Brain microvascular endothelial cell (primary cell): ENCODE results near the gene SYNCRIP.

Experiments
- DNase-seq: peaks from one replicate; pipeline ENCODE4 v3.0.0-alpha.2; 2020
- H3K27ac ChIP-seq: fragments of 250-450 bp; sonication (Bioruptor Pico); 2 replicates; pipeline ENCODE4 v1.5.1; 2020; ENCODE audit warnings: mild to moderate bottlenecking, moderate library complexity
- H3K27me3 ChIP-seq: fragments of 250-450 bp; sonication (Bioruptor Pico); replicated peaks from 2 replicates; pipeline ENCODE4 v1.5.1; 2020; ENCODE audit warnings: mild to moderate bottlenecking
- H3K36me3 ChIP-seq: fragments of 250-450 bp; sonication (Bioruptor Pico); replicated peaks from 2 replicates; pipeline ENCODE4 v1.5.1; 2020; ENCODE audit warnings: mild to moderate bottlenecking
- H3K4me3 ChIP-seq: 2 replicates; pipeline ENCODE4 v1.5.1; 2011; ENCODE audit warnings: low read depth, mild to moderate bottlenecking, control low read depth, low read length, moderate library complexity
- CTCF ChIP-seq: IDR thresholded peaks from 2 replicates; pipeline ENCODE4 v1.5.1; 2011; ENCODE audit warnings: low read depth, mild to moderate bottlenecking, moderate library complexity, low read length, control low read depth, inconsistent platforms; ENCODE audit errors: missing control alignments
- in situ Hi-C: cut with HindIII; loops from 2 replicates; pipeline ENCODE4 v1.10.0; 2017; ENCODE audit warnings: low sequenced_read_pairs, low pct_ligation_motif_present

SYNCRIP gene

GRCh38 chr6:85642774-85643536 lies at the start of gene SYNCRIP:
SYNCRIP (minus strand) TSS chr6:85642886; CDS start chr6:85641439, 1,447 bp downstream.
- Histone ChIP-seq H3K4me3 (peak within 1 kb of the TSS; percentile 100), H3K27ac (peak within 1 kb of the TSS; percentile 99), H3K27me3 (no peaks in the 10 kb centered on the region), H3K36me3 (peaks cover 21% of the 10 kb centered on the region)
- TF ChIP-seq CTCF: no peak
- in situ Hi-C loops: no loop called here
- peak; percentile 96 for DNase-seq

GRCh38 chr6:85691478-85691877 lies 48.8 kb upstream of the SYNCRIP start:
- DNase-seq: no peak
- no peak overlapping the region for H3K27ac ChIP-seq
- H3K27me3 ChIP-seq: no peaks in the 10 kb centered on the region
- H3K36me3 ChIP-seq: no peaks in the 10 kb centered on the region
- H3K4me3 ChIP-seq: no peak overlapping the region
- in situ Hi-C loops: no loop called here
- TF ChIP-seq CTCF: no peak

GRCh38 chr6:85690071-85690470 lies 47.4 kb upstream of the SYNCRIP start:
- DNase-seq: no peak
- no peaks in the 10 kb centered on the region for H3K27me3 ChIP-seq
- H3K36me3 ChIP-seq: no peaks in the 10 kb centered on the region
- H3K27ac ChIP-seq: no peak overlapping the region
- TF ChIP-seq CTCF: no peak
- in situ Hi-C loops: no loop called here
- no peak overlapping the region for H3K4me3 ChIP-seq

- Histone ChIP-seq H3K27ac (no peak overlapping the region), H3K27me3 (no peaks in the 10 kb centered on the region), H3K36me3 (no peaks in the 10 kb centered on the region), H3K4me3 (no peak overlapping the region)
- in situ Hi-C loops: no loop called here
- DNase-seq: no peak
- TF ChIP-seq CTCF: no peak
Observed at GRCh38 chr6:85685713-85686112, 43.0 kb upstream of the SYNCRIP start.

GRCh38 chr6:85684809-85685171 lies 42.1 kb upstream of the SYNCRIP start:
- no peak for TF ChIP-seq CTCF
- no peaks in the 10 kb centered on the region for H3K27me3 ChIP-seq
- H3K4me3 ChIP-seq: no peak overlapping the region
- no peak overlapping the region for H3K27ac ChIP-seq
- H3K36me3 ChIP-seq: no peaks in the 10 kb centered on the region
- no peak for DNase-seq
- in situ Hi-C loops: no loop called here
